ENCODE data around the gene BAZ2B.

Gene BAZ2B

DNA sequence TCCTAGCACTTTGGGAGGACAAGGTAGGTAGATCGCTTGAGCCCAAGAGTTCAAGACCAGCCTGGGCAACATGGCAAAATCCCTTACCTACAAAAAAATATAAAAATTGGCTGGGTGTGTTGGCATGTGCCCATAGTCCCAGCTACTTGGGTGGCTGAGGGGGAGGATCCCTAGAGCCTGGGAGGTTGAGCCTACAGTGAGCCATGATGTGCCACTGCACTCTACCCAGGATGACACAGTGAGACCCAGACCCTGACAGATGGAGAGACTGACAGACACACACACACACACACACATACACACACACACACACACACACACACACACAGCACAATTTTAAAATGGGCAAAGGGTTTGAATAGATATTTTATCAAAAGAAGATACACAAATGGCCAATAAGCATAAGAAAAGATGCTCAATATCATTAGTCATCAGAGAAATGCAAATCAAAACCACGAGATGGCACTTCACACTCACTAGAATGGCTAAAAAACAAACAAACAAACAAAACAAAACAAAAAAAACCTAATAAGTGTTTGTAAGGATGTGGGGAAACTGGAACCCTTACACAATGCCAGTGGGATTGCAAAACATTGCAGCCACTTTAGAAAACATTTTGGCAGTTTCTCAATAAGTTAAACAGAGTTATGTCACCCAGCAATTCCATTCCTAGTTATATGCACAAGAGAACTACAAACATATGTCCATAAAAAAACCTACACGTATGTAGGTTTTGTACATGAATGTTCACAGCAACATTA is 42.3 kb downstream of the BAZ2B start:
- no peak for DNase-seq (ENCODE audit: low spot score)

GRCh38 chr2:159573294-159573693 is 43.1 kb downstream of the BAZ2B start:
- DNase-seq (ENCODE audit: low spot score) = no peak

DNA sequence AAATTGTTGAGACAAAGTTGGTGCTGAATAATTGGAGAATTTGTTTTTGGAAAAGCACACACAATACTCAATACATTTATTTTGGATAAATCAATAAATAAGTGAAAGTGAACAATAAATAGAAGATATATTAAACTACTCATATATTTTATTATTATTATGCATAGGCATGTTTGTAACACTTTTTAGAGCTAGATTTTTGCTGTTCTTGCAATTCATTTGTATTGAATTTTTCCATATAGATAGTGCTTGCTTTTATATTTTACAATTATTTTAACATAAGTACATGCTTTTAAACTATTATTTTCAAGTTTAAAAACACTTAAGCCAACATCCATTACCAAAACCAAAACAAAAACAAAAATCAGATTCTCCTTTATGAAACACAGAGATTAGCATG is 43.9 kb downstream of the BAZ2B start:
- no peak for DNase-seq (ENCODE audit: low spot score)

- DNase-seq (ENCODE audit: low spot score) = no peak
These were observed 44.6 kb downstream of the BAZ2B start for GRCh38 chr2:159571540-159572260.

GRCh38 chr2:159564081-159564480 is 52.3 kb downstream of the BAZ2B start:
- DNase-seq (ENCODE audit: low spot score) = no peak

GRCh38 chr2:159562248-159562647 is 54.1 kb downstream of the BAZ2B start:
- no peak for DNase-seq (ENCODE audit: low spot score)

- DNase-seq (ENCODE audit: low spot score) = no peak
These were observed 54.6 kb downstream of the BAZ2B start for GRCh38 chr2:159561786-159562185.

GRCh38 chr2:159561242-159561641 is 55.1 kb downstream of the BAZ2B start:
- no peak for DNase-seq (ENCODE audit: low spot score)

- DNase-seq (ENCODE audit: low spot score) = no peak
These were observed 57.3 kb downstream of the BAZ2B start for GRCh38 chr2:159559034-159559433.

GRCh38 chr2:159558479-159558878 is 57.9 kb downstream of the BAZ2B start:
- no peak for DNase-seq (ENCODE audit: low spot score)

DNA sequence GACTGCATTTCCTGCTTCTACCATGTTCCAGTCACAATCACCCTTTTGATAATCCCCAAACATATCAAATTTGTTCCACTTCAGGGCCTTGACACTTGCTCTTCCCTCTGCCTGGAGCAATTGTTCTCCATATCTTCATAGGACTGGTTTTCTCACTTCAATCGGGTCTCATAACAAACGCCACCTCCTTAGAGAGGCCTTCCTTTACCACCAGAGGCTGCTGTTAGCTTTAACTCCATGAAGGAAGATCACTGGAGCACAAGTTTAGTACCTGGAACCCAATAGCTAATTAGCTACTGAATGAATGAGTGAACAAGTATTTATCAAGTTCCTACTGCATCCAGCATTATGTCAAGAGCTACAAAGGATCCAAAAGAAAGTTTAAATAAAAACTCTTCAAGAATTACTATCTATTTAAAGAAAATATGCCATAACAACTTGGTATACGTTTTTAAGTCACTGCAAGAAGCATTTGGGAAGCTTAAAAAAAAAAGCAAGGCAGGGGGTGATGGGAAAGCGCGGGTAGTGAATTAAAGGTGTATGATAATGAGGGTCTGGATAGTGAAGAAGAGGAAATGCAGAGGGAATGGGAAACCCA is 58.8 kb downstream of the BAZ2B start:
- no peak for DNase-seq (ENCODE audit: low spot score)

GRCh38 chr2:159555651-159556392 is 60.5 kb downstream of the BAZ2B start:
- no peak for DNase-seq (ENCODE audit: low spot score)

DNA sequence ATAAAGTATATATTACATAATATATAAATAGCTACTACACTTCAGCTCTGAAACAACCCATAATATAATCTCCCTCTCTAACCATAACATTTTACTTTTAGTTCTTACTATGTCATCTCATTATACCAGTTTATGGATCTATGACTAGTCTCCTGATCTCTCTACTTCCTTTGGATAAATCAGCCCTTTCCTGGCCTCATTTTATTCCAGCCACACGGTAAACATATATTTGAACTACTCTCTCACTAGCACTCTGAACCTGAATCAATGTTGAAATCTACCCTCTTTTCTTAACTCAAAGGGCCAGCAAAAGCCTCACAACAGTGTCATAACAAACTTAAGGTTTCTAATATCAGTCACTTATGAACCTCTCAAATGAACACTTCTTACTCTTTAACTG is 62.6 kb downstream of the BAZ2B start:
- no peak for DNase-seq (ENCODE audit: low spot score)

- no peak for DNase-seq (ENCODE audit: low spot score)
These were observed 64.5 kb downstream of the BAZ2B start for GRCh38 chr2:159551806-159552205.

- DNase-seq (ENCODE audit: low spot score) = no peak
These were observed 66.1 kb downstream of the BAZ2B start for GRCh38 chr2:159550231-159550630.

- no peak for DNase-seq (ENCODE audit: low spot score)
These were observed 67.1 kb downstream of the BAZ2B start for GRCh38 chr2:159549234-159549633.

- no peak for DNase-seq (ENCODE audit: low spot score)
These were observed 69.5 kb downstream of the BAZ2B start for GRCh38 chr2:159546716-159547430.

DNA sequence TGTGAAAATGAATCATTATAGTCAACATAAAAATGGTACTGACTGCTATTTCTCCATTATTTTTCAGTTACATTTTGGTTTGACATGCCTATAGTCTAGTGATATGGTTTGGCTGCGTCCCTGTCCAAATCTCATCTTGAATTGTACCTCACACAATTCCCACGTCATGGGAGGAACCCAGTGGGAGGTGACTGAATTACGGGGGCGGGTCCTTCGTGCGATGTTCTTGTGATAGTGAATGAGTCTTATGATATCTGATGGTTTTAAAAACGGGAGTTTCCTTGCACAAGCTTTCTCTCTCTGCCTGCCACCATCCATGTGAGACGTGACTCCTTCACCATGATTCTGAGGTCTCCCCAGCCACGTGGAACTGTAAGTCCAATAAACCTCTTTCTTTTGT is 70.3 kb downstream of the BAZ2B start:
- DNase-seq (ENCODE audit: low spot score) = no peak

DNA sequence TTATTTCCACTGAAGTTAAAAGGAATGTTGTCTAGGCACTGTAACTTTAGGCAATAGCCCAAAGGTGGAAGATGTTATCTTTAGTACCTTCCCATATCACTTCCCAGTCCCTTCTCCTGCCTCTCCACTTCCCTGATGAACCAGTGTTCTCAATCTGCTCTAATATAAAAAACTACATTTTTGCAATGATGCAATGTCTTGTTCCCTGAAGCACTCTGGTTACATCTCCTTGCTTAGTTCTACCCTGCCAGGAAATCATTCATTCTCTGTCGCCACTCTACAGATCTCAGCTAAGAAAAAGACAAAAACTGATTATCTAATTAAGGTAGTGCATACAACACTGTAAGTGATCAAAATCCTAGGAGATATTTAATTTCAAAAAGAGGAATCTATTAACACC is 71.3 kb downstream of the BAZ2B start:
- no peak for DNase-seq (ENCODE audit: low spot score)

GRCh38 chr2:159542101-159542500 is 74.2 kb downstream of the BAZ2B start:
- no peak for DNase-seq (ENCODE audit: low spot score)

GRCh38 chr2:159539701-159540100 is 76.6 kb downstream of the BAZ2B start:
- DNase-seq (ENCODE audit: low spot score) = no peak

GRCh38 chr2:159538801-159539200 is 77.5 kb downstream of the BAZ2B start:
- no peak for DNase-seq (ENCODE audit: low spot score)

Data from CD4-positive, alpha-beta T cell treated with Interleukin-15 for 4 hours (primary cell).